ENCODE results near the gene KPNA4. TPM values are rescaled to one million over a fixed set of nuclear protein-coding genes. Genes with fewer than 3 reads are reported as not detected.

Gene KPNA4
- total and polyA plus RNA-seq, 2 donors (not counting 3 experiments of a cell fraction or from before 2014, with no cell fraction given): 12.2 to 70.1 TPM

DNA sequence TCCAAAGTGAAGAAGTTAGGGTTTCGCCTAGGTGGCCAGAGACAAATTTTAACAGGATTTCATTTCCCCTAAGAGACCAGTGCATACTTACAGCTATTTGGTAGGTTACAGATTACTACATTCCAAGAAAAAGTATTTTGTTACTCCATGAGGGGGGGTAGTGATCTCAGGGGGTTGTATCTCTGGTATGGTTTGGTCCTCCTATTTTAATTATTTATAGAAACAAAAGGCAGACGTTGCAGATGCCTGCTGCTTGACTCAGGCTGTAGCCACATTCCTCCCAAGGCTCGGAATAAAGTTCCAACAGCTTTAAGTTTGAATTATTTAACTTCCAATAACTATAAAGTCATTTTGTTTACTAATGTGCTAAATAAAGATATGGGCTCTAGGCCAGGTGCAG, 114.5 kb downstream of the KPNA4 start:
- intact Hi-C loops (cut with micrococcal nuclease): no loop called here
- H3K4me3 ChIP-seq (replicated peaks in 1 of 3; ENCODE audit: insufficient read depth in 1 of 3, low read depth in 1 of 3, low read length in 3 of 3): peak overlapping the region in 1 of 3 experiments; percentile 18
- ChIA-PET POLR2A (no interaction called here), CTCF (interaction anchor here (1.2 to 2.1 kb wide), 4 partner anchors 11 to 35 kb away, joined by 3 to 7 read pairs (median 6); no protein-coding TSS in a partner anchor)
- peaks cover 36% of the 10 kb centered on the region for H3K79me2 ChIP-seq (ENCODE audit: control insufficient read depth, insufficient read depth, low read length)
- no peak for DNase-seq (ENCODE audit: low read depth, low spot score)
- H3K9ac ChIP-seq (replicated peaks; ENCODE audit: extremely low read depth, insufficient read depth, low read length): no peak overlapping the region
- no peaks in the 10 kb centered on the region for H3K27me3 ChIP-seq (ENCODE audit: control insufficient read depth in 2 of 2, insufficient read depth in 2 of 2, low read length in 2 of 2)
- dilution Hi-C loops (cut with MboI; ENCODE audit: extremely low pct_ligation_motif_present, low sequenced_read_pairs): no loop called here
- no peaks in the 10 kb centered on the region for H4K20me1 ChIP-seq (replicated peaks; ENCODE audit: control insufficient read depth, extremely low read depth, insufficient read depth, low read length)
- no peaks in the 10 kb centered on the region for H3K9me1 ChIP-seq (replicated peaks; ENCODE audit: control insufficient read depth, extremely low read depth, insufficient read depth, low read length)
- H3K36me3 ChIP-seq (ENCODE audit: control insufficient read depth in 2 of 2, extremely low read depth in 1 of 2, insufficient read depth in 2 of 2, low read length in 2 of 2): no peaks in the 10 kb centered on the region
- H3K4me2 ChIP-seq (ENCODE audit: insufficient read depth, low read length): peak overlapping the region; percentile 44
- peaks cover 21% of the 10 kb centered on the region for H3K4me1 ChIP-seq (ENCODE audit: control insufficient read depth, extremely low read depth, insufficient read depth, low read length)
- peak overlapping the region; percentile 55 for H3K27ac ChIP-seq (ENCODE audit: insufficient read depth, low read depth, low read length)
- FAIRE-seq: no peak
- no TSS peak for BruUV-seq (replicated peaks)
- no peak for TF ChIP-seq MYC (IDR thresholded peaks at IDR 0.05; ENCODE audit: low read depth, low read length)
- TF ChIP-seq GATA2 (IDR thresholded peaks at IDR 0.05; ENCODE audit: insufficient read depth, insufficient read length, low read depth, low read length): no peak
- TF ChIP-seq FOS (IDR thresholded peaks at IDR 0.05; ENCODE audit: borderline replicate concordance, insufficient read depth, low read length): no peak
- TF ChIP-seq, protein P1, sequence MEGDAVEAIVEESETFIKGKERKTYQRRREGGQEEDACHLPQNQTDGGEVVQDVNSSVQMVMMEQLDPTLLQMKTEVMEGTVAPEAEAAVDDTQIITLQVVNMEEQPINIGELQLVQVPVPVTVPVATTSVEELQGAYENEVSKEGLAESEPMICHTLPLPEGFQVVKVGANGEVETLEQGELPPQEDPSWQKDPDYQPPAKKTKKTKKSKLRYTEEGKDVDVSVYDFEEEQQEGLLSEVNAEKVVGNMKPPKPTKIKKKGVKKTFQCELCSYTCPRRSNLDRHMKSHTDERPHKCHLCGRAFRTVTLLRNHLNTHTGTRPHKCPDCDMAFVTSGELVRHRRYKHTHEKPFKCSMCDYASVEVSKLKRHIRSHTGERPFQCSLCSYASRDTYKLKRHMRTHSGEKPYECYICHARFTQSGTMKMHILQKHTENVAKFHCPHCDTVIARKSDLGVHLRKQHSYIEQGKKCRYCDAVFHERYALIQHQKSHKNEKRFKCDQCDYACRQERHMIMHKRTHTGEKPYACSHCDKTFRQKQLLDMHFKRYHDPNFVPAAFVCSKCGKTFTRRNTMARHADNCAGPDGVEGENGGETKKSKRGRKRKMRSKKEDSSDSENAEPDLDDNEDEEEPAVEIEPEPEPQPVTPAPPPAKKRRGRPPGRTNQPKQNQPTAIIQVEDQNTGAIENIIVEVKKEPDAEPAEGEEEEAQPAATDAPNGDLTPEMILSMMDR (IDR thresholded peaks at IDR 0.05; ENCODE audit: extremely low read depth in 1 of 2, insufficient read depth in 1 of 2, low read depth in 1 of 2, low read length in 2 of 2): no peak
- TF ChIP-seq EZH2 (IDR thresholded peaks at IDR 0.05; ENCODE audit: borderline replicate concordance, low read depth, low read length, severe bottlenecking): no peak
- TF ChIP-seq POLR2A (IDR thresholded peaks at IDR 0.05; ENCODE audit: low read depth, low read length): no peak
- no peak overlapping the region for H2AFZ ChIP-seq (ENCODE audit: low read depth, low read length)
- H3K9me3 ChIP-seq (replicated peaks; ENCODE audit: control insufficient read depth, insufficient read depth, low read length): no peaks in the 10 kb centered on the region
